ENCODE results near the gene NSMCE3.
"Not testable (repeated sequence)": the region's sequence is repeated elsewhere in the genome, so short reads cannot be mapped to it uniquely, and the experiment has no call there.

NSMCE3 gene

DNA sequence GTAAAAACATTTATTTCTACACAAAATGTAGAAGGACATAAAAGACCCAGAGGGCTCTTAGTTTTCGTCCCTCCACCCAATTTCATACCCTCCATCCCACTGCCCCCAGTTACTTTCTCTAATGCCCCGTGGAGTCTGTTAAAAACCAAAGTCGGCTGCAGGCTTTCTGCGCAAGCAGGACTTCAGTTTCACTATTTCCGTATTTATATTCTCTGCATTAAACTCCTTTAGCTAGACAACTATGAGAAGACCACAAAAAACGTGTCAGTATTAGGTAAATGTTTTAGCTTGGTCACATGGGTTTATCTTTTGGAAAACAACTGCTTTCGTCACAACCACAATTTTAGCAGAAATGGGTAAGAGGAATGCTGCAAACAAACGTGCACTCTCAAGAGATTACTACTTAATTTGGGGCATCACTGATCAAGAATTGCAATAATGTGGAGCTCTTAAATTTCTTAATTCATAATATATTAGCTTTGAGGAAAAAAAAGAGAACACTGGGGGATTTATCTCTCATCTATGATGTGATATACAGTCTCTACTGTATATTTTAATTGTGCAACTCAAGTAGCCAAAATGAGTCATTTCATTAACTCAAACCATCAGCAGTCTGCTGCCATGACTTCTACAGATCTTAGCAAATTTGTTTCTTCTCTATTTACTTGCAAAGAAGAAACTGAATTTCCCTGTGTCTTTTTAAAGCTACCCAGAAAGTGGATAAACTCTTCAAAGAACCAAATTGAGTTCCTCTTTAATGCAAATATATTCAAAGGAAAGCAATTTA is 740 bp upstream of the NSMCE3 start:
- DNase-seq (ENCODE audit: low read depth) = peak; percentile 81

DNA sequence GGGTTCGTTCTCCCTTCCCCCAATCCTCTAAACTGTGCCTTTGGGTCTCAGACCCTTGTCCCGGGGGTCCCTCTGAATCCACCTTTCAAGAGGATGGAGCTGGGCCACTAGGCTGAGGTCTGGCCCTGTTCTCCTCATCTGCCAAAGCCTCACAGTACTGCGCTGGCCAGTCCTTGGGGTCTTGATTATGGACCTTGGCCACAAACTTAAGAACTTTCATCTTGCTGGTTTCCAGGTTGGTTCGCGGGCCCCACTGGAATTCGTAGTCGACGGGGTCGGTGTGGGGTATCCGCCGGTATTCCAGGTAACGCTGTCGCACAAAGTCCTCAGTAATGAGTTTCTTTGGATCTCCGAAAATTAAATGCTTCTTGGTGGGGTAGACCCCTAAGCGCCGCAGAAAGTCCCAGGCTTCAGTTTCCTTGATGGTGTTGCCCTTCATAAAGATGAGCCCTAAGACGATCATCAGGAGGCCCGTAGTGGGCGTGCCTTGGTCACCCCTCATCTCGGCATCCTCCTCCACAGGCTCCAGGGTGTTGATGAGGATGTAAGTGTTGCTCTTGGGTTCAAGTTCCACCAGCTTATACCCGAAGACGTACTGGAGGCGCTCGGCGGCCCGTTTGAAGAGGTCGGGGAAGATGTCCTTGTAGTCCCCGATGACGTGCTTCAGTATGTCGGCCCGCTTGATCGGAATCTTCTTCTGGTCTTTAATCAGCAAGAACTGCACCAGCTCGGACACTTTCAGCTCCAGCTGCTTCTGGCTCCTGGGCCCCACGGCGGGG is 727 bp downstream of the NSMCE3 start:
- DNase-seq (ENCODE audit: low read depth) = peak; percentile 52

DNA sequence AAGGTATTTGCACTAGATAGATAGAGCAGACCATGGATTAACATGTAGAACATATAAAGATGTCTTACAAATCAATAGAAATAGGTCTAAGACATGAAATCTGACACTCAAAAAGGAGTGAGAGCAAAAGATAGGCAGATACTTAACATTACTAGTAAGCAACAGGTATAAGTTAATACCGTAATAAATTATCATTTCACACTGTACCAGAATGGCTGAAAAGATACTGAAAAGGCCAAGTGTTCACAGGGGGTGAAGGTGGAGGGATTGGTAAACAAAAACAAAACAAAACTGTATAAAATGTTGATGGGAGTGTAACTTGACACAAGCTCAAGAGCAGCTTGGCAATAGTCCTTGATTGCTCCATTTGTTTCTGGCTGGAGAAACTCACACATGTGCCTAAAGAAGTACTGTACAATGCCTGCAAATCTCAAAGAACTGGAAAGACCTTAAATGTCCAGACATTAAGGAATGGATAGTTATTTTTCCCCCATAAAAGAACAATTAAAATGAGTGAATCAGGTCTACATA is 3.5 kb downstream of the NSMCE3 start:
- DNase-seq (ENCODE audit: low read depth) = no peak

DNA sequence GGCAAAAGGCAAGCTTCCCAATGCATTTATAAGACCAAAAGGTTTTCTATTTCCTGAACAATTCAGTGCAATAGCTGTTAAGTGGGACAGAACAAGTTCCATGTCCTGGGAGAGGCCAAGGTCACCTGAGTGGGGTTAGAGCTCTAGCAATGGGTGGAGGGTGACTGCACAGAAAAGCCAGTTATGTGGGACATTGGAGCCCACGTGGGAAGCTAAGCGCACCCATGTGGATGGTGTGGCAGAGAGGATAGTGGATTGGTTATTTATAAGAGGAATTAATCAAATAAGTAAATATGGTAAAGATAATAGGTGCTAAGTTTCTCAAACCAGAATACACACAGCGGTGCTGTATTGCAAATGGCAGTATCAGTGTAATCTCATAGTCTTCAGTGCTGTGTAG is 6.3 kb downstream of the NSMCE3 start:
- DNase-seq (ENCODE audit: low read depth) = no peak

DNA sequence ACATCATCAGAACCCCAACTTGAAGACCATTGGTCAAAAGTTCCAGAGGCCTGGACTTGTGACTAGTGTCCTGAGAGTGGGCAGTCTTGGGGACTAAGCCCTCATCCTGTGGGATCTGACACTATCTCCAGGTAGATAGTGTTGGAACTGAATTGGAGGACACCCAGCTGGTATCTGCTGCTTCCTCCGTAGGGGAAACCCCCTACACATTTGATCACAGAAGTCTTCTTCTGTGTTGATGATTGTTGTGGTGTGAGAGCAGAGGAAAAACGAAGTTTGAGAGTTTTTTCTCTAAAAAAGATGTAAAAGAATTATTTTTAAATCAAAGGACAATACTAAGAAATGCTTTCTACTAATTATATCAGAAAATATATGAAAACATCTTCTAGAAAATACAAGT is 6.9 kb downstream of the NSMCE3 start:
- no peak for DNase-seq (ENCODE audit: low read depth)

DNA sequence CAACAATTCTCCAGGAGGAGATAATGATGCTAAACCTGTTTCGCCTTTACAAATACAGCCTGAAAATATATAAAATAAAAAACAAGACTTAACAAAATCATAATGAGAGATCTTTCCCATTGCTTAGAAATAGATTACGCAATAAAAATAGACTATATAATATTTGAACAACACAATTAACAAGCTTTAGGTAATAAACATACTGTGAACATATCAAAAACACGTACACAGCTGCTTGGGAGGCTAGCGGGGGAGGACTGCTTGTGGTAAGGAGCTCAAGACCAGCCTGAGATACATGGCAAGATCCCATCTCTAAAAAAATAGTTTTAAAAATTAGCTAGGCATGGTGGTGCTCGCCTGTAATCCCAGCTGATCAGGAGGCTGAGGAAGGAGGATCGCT is 8.7 kb downstream of the NSMCE3 start:
- DNase-seq (ENCODE audit: low read depth) = no peak

DNA sequence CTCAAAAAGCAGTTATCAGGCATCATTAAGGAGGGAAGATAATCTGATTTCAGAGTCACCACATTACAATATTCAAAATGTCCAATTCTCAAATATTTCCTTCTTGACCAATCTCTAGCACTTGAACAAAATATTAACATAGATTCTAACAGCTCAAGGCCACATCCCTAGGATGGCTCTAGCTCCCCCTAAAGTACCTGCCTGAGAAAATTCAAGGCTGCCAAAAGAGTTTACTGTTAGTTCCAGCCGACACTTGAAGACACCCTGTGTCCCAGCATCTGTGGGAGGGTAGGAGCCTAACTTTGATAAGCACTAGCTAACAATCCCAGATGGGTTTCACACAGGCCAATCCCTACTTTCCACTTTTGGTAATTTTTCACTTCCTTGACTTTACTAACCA is 10.4 kb downstream of the NSMCE3 start:
- DNase-seq (ENCODE audit: low read depth) = no peak

DNA sequence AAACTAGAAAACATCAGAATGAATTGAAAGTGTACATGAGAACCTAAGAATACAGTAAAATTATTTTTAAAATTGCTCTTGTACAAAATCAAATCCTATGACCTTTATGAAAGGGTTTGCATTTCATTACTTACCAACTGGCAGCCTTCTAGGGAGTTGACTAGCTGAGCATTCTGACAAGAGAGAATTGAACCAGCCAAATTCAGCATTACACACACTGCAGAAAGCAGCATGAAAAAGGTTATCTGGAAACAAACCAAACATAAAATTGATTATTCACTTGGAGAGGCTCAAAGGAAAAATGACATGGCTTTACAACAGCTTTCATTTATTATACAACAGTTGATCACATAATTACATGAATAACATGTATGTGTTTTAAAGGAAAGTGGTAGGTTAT is 17.4 kb downstream of the NSMCE3 start:
- DNase-seq (ENCODE audit: low read depth) = no peak

DNA sequence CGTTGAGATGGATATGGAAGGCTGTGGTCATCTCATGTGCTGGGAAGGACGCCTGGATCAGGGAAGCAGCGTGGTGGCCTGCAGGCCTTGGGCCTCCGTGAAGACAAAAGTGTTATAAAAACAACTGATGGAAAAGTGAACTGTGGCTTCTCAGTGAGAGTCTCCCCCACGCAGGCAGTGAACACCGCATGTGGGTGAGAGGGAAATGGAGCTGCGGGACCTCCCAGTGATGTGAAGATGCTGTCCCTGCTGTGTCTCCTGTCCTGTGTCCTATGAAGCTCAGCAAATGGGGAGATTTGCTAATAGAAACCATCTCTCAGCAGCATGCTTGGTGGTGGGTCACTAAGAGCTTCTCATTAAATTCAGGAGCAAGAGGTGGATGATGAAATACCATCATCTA is 25.1 kb downstream of the NSMCE3 start:
- DNase-seq (ENCODE audit: low read depth) = no peak

DNA sequence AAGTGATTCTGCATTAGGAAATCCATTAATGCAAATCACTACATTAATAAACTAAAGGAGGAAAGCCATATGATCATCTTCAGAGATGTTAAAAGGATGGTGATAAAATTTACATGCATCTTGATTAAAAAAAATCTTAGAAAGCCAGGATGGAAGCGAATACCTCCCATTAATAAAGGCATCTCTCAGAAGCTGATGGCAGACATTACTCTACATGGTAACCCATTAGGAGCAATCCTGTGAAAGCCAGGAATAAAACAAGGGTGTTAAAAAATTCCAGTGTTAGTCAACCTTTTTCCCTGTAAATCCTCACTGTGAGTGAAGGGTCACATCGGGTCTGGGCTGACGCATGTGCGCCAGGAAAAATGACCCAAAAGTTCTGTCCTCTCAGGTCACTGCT is 25.5 kb downstream of the NSMCE3 start:
- no peak for DNase-seq (ENCODE audit: low read depth)

DNA sequence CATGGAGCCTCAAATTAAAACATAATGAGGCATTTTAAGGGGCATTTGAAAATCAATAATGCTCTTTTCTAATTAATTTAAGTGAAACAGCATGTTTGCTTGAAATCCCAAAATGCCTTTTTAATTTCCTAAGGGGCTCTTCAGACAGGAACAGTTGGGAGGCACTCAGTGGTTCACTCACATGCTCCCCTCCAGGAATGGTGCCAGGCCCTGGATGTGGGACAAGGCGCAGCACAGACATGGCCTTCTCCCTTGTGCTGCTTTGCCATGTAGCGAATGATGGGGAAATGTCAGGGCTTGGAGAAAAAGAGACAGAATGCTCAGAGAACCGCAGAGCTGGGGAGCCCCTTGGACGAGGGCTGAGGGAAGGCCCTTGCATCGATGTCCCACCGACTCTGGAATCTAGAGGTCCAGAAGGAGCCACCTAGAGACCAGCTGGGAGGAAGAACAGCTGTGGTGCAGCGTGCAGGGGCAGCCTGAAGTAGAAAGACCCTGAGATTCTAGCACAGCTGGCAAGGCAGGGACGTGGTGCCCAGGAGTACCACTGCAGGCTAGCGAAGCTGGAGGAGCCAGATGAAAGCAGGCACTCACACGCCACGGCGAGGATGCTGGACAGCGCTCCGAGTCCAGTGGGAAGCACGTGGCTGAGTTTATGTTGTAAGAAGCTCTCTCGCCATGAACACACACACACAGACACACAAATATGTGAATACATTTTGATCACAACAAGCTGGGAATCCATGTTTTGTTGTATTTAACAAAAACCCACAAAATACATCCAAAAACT is 27.0 kb downstream of the NSMCE3 start:
- DNase-seq (ENCODE audit: low read depth) = peak; percentile 21

DNA sequence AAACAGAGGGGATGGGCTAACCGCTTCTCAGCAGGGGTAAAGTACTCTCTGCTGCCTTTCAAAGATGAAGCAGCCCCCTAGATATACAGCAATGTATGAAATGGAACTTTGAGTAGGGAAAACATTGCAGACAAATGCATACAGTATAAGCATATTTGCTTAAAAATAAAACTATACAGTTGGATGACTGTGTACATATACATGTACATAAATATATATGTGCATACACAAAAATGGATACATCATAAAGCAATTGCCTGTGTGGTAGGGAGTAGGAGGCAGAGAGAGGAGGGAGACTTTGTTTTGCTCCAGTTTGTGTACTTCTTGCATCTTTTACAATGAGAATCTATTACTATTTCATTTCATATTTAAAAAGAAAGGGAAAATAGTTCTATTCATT is 28.4 kb downstream of the NSMCE3 start:
- no peak for DNase-seq (ENCODE audit: low read depth)

DNA sequence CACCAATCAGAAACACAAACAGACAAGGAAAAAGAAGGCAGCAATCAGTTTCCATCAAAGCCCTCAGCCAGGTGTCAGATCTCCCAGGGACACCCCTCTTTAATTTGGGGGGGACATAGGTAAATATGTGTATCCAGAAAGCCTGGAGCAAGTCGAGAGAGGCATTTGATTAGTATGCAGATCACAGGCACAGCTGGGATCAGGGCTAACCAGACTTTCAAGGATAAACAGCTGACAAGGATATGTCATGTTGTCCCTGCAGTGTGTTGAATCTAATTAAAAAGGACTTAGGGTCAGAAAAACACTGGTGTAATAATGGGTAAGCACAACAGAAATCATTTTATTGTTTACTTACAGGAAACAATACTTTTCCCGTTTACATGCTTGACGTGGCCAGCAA is 30.2 kb downstream of the NSMCE3 start:
- DNase-seq (ENCODE audit: low read depth) = no peak

DNA sequence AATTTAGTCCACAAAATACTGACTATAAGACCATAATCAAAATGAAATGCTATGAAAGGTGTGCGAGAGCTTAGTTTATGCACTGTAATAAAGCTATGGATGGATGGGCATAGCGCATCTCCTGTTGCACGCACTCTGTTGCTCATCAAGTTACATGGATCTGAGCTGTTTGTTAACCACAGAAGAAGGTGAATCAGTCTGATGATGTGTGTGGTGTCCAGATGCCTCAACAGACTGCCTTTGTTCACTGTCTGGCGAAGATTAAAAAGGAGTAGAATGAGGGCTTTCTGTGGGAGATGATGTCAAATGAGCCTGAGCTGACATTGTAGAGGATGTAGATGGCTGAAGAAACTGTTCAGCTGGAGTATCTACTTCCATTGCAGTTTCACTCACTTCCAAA is 36.1 kb downstream of the NSMCE3 start:
- no peak for DNase-seq (ENCODE audit: low read depth)

DNA sequence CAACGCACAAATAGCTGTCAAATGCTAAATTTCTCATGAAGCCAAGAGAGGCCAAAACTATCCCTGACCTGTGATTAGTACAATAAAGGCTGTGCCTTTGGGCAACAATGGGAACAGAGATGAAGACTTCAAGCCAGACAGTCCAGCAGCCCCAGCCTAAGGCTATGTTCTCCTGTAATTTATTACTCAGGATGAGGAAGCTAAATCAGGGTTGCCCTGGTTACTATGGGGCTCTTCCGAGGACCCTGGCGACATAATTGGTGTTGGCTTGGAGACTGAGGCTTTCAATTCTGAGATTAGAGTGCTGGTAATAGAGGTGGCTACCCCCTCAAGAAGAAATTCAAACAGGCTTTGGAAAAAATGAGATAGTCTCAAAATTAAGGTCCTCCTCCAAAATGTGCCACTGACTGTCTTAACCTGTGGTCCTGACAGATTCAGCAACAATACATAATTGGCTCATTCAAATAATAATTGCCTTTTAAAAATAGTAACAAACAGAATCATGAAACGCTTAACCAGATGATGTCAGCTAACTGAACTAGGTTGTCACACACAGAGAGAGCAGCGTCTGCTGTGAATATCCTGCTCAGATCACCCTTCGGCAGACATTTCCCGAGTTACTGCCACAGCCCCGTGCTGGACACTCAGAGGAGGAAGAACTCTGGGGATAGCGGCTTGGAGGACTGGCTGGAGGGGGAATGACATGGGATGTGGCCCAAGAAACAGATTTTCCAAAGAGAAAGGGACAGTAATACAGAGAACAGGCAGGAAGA is 43.0 kb downstream of the NSMCE3 start:
- DNase-seq (ENCODE audit: low read depth) = no peak

DNA sequence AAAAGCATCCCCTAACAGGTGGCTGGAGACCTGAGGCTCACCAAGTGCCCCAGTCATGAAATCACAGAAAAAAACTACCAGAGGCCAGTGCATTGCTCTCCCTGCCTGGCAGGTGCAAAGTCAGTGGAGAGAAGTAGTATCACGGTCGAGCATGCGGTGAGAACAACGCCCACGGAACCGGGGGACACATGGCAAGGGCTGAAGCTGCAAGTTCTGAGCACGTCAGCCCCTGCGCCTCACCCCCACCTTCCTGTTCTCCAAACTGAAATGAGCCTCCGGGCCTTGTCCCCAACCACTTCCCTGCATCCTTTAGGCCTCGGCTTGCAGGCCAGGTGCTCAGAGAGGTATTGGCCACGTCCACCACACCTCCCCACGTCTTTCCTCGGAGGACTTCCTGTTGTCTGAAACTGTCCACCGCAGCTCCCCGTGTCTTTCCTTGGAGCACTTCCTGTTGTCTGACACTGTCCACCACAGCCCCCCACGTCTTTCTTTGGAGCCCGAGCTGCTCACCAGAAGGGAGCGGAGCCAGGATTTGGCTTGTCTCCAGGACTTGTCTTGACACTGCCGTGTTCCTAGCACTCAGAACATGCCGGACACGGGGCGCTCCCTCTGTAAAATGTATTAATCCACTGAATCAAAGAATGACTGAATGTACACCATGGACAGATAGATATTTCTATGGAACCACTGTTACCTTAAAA is 43.9 kb downstream of the NSMCE3 start:
- DNase-seq (ENCODE audit: low read depth) = no peak

DNA sequence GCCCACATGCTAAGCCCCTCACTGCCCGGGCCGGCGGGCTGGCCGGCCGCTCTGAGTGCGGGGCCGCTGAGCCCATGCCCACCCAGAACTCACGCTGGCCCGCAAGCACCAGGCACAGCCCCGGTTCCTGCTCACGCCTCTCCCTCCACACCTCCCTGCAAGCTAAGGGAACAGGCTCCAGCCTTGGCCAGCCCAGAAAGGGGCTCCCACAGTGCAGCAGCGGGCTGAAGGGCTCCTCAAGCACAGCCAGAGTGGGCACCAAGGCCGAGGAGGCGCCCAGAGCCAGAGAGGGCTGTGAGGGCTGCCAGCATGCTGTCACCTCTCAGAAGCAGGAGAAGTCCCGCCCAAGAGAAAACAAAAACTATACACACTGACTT is 44.6 kb downstream of the NSMCE3 start:
- not testable (repeated sequence) for DNase-seq (ENCODE audit: low read depth)

DNA sequence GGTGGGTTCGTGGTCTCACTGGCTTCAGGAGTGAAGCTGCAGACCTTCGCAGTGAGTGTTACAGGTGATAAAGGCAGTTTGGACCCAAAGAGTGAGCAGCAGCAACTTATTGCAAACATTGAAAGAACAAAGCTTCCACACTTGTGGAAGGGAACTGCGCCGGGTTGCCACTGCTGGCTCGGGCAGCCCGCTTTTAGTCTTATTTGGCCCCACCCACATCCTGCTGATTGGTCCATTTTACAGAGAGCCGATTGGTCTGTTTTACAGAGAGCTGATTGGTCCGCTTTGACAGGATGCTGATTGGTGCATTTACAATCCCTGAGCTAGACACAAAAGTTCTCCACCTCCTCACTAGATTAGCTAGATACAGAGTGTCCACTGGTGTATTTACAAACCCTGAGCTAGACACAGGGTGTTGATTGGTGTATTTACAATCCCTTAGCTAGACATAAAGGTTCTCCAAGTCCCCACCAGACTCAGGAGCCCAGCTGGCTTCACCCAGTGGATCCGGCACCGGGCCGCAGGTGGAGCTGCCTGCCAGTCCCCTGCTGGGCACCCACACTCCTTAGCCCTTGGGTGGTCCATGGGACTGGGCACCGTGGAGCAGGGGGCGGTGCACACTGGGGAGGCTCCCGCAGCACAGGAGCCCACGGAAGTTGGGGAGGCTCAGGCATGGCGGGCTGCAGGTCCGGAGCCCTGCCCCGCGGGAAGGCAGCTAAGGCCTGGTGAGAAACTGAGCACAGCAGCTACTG is 45.2 kb downstream of the NSMCE3 start:
- not testable (repeated sequence) for DNase-seq (ENCODE audit: low read depth)

DNA sequence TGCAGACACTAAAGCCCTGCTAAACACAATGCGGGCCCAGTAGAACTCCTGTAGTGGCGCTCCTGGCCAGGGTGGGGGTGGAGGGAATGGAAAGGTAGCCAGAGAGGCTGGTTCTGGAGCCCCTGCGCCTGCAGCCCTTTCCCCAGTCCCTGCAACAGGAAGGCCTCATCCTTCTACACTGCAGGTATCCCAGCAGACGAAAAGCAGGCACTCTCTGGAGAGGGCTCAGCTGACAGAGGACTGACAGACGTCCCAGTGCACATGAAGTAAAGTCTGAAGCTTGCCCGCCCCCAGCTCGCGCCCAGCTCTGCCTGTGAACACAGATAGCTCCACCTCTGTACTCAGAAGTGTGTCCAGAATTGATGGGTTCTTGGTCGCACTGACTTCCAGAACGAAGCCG is 46.0 kb downstream of the NSMCE3 start:
- no peak for DNase-seq (ENCODE audit: low read depth)

DNA sequence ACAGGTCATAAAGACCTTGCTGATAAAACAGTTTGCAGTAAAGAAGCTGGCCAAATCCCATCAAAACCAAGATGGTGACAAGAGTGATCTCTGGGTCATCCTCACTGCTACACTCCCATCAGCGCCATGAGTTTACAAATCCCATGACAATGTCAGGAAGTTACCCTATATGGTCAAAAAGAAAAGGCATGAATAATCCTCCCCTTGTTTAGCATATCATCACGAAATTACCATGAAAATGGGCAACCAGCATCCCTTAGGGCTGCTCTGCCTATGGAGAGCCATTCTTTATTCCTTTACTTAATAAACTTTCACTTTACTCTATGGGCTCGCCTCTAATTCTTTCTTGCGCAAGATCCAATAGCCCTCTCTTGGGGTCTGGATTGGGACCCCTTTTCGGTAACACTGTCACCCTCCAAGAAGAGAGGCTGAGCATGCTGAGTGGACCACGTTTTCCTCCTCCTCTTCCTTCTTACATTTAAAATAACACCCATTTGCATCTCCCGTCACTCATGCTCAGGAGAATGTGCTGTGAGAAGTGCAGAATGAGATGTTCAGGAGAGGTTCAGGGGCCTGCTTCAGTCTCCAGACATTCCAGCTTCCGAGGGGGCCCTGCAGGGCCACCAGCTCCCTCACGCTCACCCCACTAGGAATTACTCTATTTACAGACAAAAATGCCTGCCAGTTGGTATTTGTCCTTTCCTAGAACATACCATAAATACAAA is 47.3 kb downstream of the NSMCE3 start:
- no peak for DNase-seq (ENCODE audit: low read depth)

Measured in EH (cell line).